GM12892 (cell line): ENCODE measurements around the gene CA9.

Source experiments
- POLR2A ChIP-seq: IDR thresholded peaks from 2 replicates; pipeline ENCODE4 v1.6.1; 2011; ENCODE audit warnings: low read depth, low read length, control low read depth
- POLR2AphosphoS5 ChIP-seq: IDR thresholded peaks from 2 replicates; pipeline ENCODE4 v1.6.1; 2011; ENCODE audit warnings: low read depth, low read length, control low read depth
- TAF1 ChIP-seq: IDR thresholded peaks from 2 replicates; pipeline ENCODE4 v1.6.1; 2011; ENCODE audit warnings: low read depth, mild to moderate bottlenecking, control low read depth, low read length, borderline replicate concordance

DNA sequence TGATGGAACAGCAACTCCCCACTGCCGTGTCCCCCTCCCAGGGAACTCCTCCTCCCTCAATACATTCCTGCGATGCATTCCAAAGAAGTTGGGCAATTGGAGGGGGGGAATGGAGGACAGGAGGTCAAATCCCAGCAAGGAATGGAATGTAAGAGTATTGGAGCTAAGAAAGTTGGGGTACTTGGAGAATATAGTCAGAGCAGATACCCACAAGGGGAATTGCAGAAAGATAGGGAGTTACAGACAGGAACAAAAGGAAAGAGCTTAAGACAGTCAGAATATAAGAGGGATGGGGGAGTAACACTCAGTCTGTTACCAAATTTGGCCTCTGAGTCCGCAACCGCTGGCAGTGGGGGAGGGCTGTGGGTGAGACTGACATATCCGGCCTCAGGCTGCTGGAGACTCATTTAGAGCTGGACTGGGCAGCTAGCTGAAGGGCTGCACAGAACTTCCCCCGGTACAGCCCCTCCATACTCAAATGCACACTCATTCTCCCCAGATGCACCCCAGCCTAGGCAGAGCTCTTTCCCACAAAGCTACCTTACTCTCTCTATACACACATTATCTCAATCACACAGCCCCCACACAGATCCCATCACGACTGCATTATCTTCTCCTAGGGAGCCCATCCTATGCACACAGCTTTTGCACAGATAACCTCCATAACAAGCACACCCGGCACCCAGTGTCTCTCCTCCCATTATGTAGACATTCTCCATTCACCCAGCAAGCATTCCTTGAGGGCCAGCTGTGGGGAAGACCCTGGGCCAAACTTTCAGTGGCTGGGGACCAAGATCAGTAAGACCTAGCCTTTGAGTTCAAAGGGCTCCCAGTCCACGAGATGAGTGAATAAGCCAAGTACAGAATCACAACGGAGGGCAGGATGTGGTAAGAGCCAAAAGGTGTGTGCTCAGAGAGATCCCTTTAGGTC is 54.6 kb downstream of the CA9 start:
- TF ChIP-seq POLR2A (peak; percentile 93), POLR2AphosphoS5 (peak; percentile 76), TAF1 (peak; percentile 82)
